Measurements from ENCODE around the gene LRG1.

DNA sequence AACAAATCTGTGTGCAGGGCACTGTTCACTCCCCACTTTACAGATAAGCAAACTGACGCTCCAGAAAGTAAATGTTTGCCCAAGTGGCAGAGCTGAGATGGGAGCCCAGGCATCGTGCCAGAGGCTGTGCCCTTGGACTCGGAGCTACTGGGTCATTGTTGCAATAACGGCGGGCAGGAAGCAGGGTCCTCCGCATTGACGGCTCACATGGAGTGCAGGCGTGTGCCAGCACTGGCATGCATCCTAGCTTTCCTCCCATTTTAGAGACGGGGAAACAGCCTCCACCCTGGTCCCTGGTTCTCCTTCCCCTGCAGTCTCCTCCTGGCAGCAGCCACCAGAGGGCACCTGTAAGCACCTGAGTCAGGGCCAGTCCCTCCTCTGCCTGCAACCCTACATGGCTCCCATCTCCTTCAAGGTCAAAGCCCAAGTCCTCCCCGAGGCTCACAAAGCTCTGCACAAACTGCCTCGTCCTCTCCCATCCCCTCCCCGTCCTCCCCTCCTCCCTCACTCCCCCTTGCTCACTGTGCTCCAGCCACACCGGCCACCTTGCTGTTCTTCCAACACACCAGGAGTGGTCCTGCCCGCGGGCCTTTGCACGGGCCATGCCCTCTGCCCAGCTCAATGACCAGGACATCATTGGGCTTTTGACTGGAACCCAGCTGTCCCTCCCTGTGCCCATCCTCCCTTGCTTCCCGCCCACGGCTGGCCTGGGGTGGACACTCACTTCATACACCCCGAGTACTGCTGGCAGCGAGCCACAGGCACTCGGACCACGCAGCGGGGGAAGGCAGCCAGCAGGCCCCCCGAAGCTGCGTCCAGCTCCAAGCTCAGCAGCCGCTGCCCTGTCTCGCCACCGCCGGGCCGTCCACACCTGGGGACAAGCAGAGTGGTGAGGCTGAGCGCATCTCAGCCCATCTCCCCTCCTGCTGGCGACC, 7.7 kb upstream of the LRG1 start:
- TF ChIP-seq, protein P1, sequence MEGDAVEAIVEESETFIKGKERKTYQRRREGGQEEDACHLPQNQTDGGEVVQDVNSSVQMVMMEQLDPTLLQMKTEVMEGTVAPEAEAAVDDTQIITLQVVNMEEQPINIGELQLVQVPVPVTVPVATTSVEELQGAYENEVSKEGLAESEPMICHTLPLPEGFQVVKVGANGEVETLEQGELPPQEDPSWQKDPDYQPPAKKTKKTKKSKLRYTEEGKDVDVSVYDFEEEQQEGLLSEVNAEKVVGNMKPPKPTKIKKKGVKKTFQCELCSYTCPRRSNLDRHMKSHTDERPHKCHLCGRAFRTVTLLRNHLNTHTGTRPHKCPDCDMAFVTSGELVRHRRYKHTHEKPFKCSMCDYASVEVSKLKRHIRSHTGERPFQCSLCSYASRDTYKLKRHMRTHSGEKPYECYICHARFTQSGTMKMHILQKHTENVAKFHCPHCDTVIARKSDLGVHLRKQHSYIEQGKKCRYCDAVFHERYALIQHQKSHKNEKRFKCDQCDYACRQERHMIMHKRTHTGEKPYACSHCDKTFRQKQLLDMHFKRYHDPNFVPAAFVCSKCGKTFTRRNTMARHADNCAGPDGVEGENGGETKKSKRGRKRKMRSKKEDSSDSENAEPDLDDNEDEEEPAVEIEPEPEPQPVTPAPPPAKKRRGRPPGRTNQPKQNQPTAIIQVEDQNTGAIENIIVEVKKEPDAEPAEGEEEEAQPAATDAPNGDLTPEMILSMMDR (IDR thresholded peaks at IDR 0.05) = peak in 1 of 6 experiments; percentile 25
- TF ChIP-seq POLR2A (IDR thresholded peaks at IDR 0.05) = no peak

All from adrenal gland (tissue), 5 donors.